DMS79 (cell line): ENCODE measurements around the gene WDR47.
A peak's percentile ranks its signal among the peaks of the same experiment; 100 is the strongest.

Experiments used
- DNase-seq: peaks from one replicate; lab custom pipeline; 2025; lab: John Stamatoyannopoulos, UW

Gene WDR47

GRCh38 chr1:109041621-109042468 lies at the start of gene WDR47:
Gene WDR47 (minus strand): TSS chr1:109042102. CDS start chr1:109023512, 18,590 bp downstream.
- peak; percentile 91 for DNase-seq

GRCh38 chr1:109091078-109091838 lies 49.4 kb upstream of the WDR47 start:
- no peak for DNase-seq

GRCh38 chr1:109090196-109091077 lies 48.5 kb upstream of the WDR47 start, which contains the start of gene TMEM167B:
Gene TMEM167B (plus strand): TSS chr1:109090764. CDS start chr1:109090873, 109 bp downstream.
- DNase-seq = peak; percentile 87

GRCh38 chr1:109089242-109090015 lies 47.5 kb upstream of the WDR47 start:
- peak; percentile 79 for DNase-seq

GRCh38 chr1:109084563-109085517 lies 42.9 kb upstream of the WDR47 start:
- no peak for DNase-seq

GRCh38 chr1:109083923-109084322 lies 42.0 kb upstream of the WDR47 start:
- no peak for DNase-seq

GRCh38 chr1:109083501-109083900 lies 41.6 kb upstream of the WDR47 start:
- DNase-seq = no peak

GRCh38 chr1:109080441-109081082 lies 38.7 kb upstream of the WDR47 start:
- DNase-seq = no peak

- DNase-seq = no peak
Measured at GRCh38 chr1:109079240-109079622, 37.3 kb upstream of the WDR47 start.

GRCh38 chr1:109078317-109078716 lies 36.4 kb upstream of the WDR47 start:
- no peak for DNase-seq

- DNase-seq = peak; percentile 94
Measured at GRCh38 chr1:109075531-109076490, 33.9 kb upstream of the WDR47 start, which contains the start of gene TAF13. Gene TAF13 (minus strand): TSS chr1:109076003. CDS start chr1:109075947, 56 bp downstream.

- no peak for DNase-seq
Measured at GRCh38 chr1:109069294-109069693, 27.4 kb upstream of the WDR47 start.

GRCh38 chr1:109067883-109068282 lies 26.0 kb upstream of the WDR47 start:
- no peak for DNase-seq

- no peak for DNase-seq
Measured at GRCh38 chr1:109065137-109065536, 23.2 kb upstream of the WDR47 start.

- DNase-seq = no peak
Measured at GRCh38 chr1:109061183-109061582, 19.3 kb upstream of the WDR47 start.

GRCh38 chr1:109060707-109061106 lies 18.8 kb upstream of the WDR47 start:
- DNase-seq = no peak

- DNase-seq = no peak
Measured at GRCh38 chr1:109059026-109059425, 17.1 kb upstream of the WDR47 start.

GRCh38 chr1:109056064-109056463 lies 14.2 kb upstream of the WDR47 start:
- DNase-seq = no peak
